DMS79 (cell line): ENCODE measurements around the gene PDLIM5.

ENCODE experiments used
- DNase-seq: peaks from one replicate; lab custom pipeline; 2025; lab: John Stamatoyannopoulos, UW

The PDLIM5 gene

DNA sequence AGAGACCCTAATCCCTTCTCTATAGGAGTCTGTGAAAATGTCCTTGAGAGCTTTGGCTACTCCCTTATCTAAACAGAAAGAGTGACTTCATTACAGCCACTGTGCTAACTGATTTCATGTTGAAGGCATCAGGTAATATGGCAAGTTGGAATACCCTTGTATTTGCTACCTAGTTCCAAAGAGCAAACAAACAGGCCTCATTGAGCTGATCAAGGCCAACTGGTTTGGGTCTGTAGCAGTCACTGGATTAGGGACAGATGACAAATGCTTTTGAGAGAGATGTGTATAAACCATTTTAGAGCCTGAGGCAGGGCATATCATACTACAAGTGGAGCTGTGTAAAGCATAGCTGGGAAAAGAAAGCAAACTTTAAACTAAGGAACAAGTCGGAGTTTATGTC lies 22.9 kb upstream of the PDLIM5 start:
- DNase-seq, result no peak

DNA sequence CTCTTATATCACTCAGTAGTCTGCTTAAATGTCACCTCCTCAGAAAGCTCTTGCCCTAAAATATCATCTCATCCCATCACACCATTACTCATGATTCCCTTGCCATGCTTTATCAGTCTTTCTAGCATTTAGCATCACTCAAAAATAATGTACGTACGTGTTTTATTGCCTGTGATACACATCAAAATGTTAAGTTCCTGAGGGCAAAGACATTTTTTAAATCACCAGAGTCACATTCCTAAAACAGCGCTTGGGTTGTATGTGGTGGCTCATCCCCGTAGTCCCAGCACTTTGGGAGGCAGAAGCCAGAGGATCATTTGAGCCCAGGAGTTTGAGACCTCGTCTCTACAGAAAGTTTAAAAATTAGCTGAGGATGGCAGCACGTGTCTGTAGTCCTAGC lies 21.3 kb upstream of the PDLIM5 start:
- no peak for DNase-seq

DNA sequence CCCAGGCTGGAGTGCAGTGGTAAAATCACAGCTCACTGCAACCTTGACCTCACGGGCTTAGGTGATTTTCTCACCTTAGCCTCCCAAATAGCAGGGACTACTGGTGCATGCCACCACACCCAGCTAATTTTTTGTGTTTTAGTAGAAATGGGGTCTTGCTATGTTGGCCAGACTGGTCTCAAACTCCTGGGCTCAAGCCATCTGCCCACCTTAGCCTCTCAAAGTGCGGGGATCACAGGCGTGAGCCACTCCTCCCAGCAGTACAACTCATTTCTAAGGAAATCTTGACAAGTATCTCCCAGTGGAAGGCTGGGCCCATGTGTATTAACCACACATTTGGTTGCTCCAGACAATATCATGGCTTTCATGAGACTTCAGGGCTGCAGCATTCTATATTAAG lies 20.4 kb upstream of the PDLIM5 start:
- no peak for DNase-seq

GRCh38 chr4:94434505-94434904 lies 17.2 kb upstream of the PDLIM5 start:
- no peak for DNase-seq

- no peak for DNase-seq
These were observed 15.9 kb upstream of the PDLIM5 start for GRCh38 chr4:94435874-94436273.

DNA sequence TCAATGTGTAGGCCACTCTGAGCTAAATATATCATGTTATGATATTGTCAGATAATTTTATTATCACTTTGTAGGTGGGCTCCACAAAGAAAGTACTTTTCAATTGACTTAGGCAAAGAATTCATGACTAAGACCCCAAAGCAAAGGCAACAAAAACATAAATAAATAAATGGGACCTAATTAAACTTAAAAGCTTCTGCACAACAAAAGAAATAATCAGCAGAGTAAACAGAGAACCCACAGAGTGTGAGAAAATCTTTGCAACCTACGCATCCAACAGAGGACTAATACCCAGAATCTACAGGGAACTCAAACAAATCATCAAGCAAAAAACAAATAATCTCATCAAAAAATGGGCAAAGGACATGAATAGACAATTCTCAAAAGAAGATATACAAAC lies 15.2 kb upstream of the PDLIM5 start:
- no peak for DNase-seq

DNA sequence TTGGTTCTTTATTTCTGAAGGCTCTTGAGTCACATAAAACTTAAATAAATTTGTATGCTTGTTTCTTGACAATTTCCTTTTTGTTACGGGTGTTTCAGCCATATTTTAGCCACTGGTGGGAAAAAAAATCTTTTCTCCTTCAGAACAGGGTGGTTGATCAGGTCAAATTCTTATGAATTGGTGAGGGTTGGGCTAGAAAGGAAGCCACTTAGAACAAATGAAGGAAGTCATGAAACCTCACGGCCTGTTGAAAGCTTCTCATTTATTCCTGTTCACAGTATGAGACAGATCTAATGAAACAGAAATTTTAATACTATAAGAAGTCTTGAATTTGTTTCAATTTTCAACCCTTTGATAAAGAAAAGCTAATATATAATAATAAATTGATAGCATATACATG lies 12.1 kb upstream of the PDLIM5 start:
- no peak for DNase-seq

- no peak for DNase-seq
These were observed 9.9 kb upstream of the PDLIM5 start for GRCh38 chr4:94441838-94442237.

DNA sequence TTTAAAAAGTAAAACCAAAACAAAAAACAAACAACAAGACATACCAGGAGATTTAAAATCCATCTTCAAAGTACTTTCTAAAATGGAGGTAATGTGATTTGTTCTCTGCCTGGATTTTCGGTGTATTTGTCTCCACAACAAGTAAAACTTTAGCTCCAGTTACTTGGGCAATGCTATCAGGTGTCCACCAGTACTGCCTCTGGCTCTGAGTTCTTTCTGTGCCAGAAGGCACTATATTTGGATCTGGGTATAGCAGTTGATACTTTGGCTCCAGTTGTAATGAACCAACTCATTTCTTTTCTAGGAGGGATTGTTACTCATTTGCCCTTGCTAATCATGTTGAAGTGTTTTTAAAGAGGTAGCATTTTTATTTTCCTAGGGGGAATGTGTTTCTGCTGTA lies 9.5 kb upstream of the PDLIM5 start:
- no peak for DNase-seq

DNA sequence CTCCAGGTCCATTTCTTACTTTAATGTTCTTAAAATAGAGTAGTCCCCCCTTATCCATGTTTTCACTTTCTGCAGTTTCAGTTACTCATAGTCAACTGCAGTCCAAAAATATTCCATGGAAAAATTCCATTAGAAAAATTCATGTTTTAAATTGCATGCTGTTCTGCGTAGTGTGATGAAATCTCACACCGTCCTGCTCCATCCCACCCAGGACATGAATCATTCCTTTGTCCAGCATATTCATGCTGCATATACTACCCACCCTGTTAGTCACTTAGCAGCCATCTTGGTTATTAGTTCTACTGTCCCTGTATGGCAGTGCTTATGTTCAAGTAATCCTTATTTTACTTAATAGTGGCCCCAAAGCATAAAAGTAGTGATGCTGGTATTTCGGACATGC lies 5.4 kb upstream of the PDLIM5 start:
- DNase-seq, result no peak

GRCh38 chr4:94447754-94448411 lies 3.9 kb upstream of the PDLIM5 start:
- no peak for DNase-seq

- DNase-seq, result no peak
These were observed 2.8 kb upstream of the PDLIM5 start for GRCh38 chr4:94448815-94449375.

DNA sequence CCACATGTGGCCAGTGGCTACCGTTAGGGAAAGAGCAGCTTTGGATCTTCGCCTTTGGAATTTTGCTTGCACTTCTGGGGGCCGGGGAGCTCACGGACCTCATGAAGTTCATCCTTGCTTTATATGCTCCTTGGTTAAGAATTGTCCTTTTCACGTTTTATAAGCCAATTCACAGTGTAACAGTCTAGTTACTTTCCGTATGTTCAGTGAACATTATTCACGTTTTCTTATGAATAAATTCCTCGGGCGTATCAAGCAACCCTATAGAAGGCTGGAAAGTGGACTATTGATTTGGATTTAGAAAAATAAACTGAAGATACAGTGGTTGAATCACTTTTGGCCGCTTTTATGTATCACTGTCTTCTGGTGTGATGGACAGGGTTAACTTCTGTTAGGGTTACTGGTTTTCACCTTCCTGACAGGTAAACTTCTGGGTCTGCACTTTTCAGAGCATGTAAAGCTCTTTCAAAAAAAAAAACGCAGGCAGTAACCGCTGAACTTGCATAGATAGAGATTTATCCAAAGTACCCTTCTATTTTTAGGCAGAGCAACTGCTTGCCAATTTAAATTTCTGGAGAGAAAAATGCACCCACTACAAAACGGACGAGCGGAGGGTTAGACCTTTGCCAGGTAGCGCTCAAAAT lies 569 bp upstream of the PDLIM5 start:
- DNase-seq, result no peak

DNA sequence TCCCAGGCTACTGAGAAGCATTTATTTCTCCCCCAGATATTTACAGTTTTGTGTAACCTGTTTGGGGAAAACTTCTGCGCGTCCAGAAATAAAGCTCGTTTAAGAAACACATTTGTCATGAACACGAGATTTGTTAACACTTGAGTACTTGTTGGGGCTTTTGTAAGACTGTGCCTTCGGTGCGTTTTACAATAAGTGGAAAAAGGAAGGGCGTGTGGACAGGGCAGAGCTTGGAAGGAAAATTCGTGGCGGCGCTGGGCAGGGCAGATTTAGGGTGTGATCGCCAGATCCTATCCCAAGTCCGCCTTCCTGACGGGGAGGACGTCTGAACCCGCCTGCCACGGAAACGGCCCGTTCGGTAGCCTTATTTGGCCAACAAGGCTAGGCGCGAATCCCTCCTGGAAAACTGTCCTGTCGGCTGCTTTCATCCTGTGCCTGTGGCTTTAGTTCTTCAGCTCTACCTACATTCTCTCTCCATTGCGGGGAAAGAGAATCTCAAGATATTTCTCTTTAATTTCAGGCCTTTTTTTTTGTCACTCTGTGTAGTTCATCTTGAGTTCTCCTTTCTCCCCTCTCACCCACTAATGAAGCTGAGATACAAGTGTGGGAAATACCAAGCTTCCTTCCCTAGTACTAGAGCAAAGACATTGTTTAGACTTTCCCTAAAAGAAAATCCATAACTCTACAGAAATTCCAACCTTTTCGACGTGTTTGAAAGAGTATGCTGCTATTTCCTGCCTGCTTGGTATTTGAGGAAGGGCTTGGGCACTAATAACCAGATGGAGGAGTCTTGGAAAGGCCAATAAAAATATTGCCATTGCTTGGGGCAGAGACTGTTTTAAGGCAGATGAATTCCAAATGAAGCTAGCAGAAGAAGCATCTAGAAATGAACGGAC lies 982 bp downstream of the PDLIM5 start:
- DNase-seq, result no peak

DNA sequence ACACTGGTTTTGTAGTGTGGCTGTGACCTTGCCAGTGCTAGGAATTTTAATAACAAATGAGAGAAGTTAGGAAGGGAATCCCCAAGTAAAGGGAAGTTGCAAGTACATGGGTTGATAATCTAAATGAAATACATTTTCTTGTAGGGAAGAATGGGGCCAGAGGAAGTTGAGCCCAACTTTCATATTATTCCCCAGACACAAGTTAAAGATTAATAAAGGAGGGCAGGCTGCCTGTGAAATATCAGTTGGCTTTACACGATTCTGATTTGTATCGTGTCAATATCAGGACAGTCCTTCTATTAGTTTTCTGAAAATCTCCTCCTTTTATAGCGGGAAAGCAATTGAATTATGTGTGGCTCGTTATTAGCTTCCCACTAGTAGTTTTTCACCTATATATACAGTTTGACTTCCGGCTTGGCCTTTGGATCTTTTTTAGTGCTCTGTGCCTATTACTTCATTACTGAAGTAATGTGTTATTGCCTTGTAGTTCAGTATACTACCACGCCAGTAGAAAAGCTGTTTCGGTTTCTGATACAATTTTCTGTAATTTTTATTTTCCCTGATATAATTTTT lies 1.7 kb downstream of the PDLIM5 start:
- no peak for DNase-seq

DNA sequence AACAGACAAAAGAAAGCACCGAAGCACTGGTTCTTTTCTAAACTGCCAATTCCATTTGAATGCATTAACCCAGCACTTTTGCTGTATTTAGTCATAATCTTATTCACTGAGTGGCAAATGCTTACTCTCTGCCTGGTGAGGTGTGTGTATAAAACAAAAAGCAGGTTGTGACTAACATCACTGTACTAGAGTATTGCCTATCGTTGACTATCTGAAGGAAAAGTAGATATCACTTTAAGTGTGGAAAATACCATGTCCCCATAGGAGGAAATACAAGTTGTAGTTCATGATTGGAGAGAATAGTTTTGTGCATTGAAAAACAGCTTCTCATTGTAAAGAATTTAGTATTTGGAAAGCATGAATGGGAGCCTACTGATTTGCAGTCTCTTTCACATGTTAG lies 2.7 kb downstream of the PDLIM5 start:
- DNase-seq, result no peak

DNA sequence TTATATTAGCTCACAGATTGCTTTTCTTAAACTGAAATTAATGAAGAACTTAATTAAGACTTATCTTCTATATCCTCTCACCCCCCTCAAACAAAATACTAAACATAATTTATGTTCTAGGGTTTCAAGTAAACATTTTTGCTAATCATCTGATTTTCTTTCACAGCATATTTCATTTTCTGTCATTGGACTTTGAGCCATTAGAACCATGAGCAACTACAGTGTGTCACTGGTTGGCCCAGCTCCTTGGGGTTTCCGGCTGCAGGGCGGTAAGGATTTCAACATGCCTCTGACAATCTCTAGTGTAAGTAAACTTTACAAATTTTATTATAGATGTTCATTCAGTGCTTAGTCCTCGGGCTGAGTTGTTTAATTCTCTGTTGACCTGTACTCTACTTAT lies 3.3 kb downstream of the PDLIM5 start:
- DNase-seq, result no peak

DNA sequence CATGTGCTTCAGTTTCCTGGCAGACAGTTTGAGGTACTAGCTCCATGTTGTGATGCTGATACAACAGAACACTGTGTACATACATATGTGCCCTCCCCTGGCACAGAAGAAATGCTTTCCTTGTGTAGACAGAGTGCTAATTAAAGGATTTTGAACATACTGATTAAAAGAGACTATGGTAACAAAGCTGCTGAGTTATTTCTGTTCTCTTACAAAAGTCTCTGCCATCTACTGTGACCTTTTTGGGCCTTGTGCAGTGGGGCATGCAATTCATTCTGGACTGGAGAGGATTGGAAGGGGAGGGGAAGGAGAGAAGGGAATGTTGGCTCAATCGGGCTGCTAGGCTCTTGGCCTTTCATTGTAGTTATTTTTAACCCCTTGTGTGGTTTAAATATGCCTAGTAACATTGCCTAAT lies 6.0 kb downstream of the PDLIM5 start:
- DNase-seq, result no peak

GRCh38 chr4:94458682-94459081 lies 6.9 kb downstream of the PDLIM5 start:
- DNase-seq, result no peak

GRCh38 chr4:94459462-94460161 lies 7.9 kb downstream of the PDLIM5 start:
- DNase-seq, result no peak

DNA sequence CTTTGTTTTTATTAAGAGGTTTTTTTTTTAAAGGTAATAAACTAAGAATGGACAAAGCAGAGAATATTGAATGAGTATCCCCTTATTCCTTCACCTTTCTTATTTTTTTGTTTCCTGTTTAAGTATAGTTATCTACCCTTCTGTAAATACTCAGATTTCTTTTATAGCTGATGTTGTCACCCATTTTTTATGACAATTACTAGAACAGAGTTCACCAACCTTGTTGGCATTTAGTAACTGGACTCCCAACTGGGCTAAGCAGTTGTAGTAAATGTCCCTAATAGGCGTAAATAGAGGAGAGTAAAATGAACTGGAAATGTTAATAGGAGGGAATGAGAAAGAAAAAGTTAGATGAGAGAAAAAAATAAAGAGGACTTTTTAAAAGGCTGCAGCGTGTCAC lies 9.8 kb downstream of the PDLIM5 start:
- DNase-seq, result no peak

DNA sequence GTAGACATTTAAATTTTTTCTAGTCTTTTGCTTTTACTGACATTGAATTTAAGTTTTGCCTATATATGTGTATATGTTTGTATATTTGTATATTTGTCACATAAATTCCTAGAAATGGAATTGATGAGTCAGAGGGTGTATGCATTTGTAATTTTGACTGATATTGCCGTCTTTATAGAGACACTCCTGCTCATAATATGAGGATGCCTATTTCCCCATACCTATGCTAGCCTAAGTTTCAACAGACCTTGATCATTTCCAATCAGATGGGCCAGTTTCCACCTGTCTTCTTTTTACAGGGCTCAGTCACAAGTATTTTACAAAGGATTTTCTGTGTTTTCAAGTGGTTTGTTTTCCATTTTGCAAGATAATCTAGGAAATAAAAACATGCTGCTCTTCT lies 10.8 kb downstream of the PDLIM5 start:
- DNase-seq, result no peak
